Pancreas (tissue), 10 donors: ENCODE results near the gene ROR2. TPM values are rescaled to one million over a fixed set of nuclear protein-coding genes. Genes with fewer than 3 reads are reported as not detected.
"Not testable (repeated sequence)": the region's sequence is repeated elsewhere in the genome, so short reads cannot be mapped to it uniquely, and the experiment has no call there.

Experiments
- ATAC-seq, 4 donors: fragments of 200-7000 bp; cut with Tn5 transposase; one replicate each; pipeline versions ENCODE4 v1.8.0 to v1.9.1; 2020; ENCODE audit warnings: mild to moderate bottlenecking in 4 of 4, moderate library complexity in 4 of 4
- DNase-seq, 6 donors: peaks; one replicate each; pipeline ENCODE4 v3.0.0-alpha.2; 2020
- FAIRE-seq: peaks from 2 replicates; lab custom pipeline; 2012; peaks lifted over from hg19 to GRCh38; lab: Jason Lieb, UNC
- H3K27ac ChIP-seq, 4 donors: fragments of 200-600 bp; sonication (generic); 1 replicate in 3 of 4; 2 replicates in 1 of 4; pipeline versions ENCODE4 v1.5.0 to v1.8.0; 2020
- H3K27me3 ChIP-seq, 4 donors: fragments of 200-600 bp; one replicate each; pipeline ENCODE4 v1.8.0; 2021
- H3K36me3 ChIP-seq, 3 donors: fragments of 200-600 bp; sonication (generic) in 1 of 3; one replicate each; pipeline versions ENCODE4 v1.5.0 to v1.8.0; 2020 to 2021
- H3K4me1 ChIP-seq, 3 donors: fragments of 200-600 bp; one replicate each; pipeline ENCODE4 v1.8.0; 2021
- H3K4me3 ChIP-seq, 4 donors: fragments of 200-600 bp; sonication (generic) in 2 of 4; one replicate each; pipeline versions ENCODE4 v1.5.0 to v1.8.0; 2020 to 2021
- H3K9me3 ChIP-seq, 4 donors: fragments of 200-600 bp; one replicate each; pipeline ENCODE4 v1.8.0; 2021
- CTCF ChIP-seq, 4 donors: fragments of 200-600 bp; sonication (generic) in 3 of 4; IDR thresholded peaks; one replicate each; pipeline versions ENCODE4 v1.5.0 to v1.8.0; 2021; ENCODE audit warnings: antibody characterized with exemption in 4 of 4
- WGBS, 2 donors: extraction: QIAGEN DNeasy Blood & Tissue Kit; methylation state at CpG; one replicate each; pipeline ENCODE4 v1.1.7; 2013; 5-methylcytosine and 5-hydroxymethylcytosine counted together
- intact Hi-C, 3 donors: fragments of 100-400 bp; cut with DNase I; formaldehyde crosslinking; loops; one replicate each; pipeline versions ENCODE4 v1.11.1 to v1.14.2; 2022
- polyA plus RNA-seq, 2 donors: library from polyadenylated mRNA; stranded (reverse); fragments of 200-250 nt; gene quantifications; one replicate each; pipeline ENCODE4 v1.2.3, GENCODE V29; 2013
- total RNA-seq, 6 donors: library from RNA; stranded (reverse); fragmentation: NEBNext Ultra II Directional in 4 of 6; extraction: Animal tissue kit (Norgen Biotek cat#: 25700) in 4 of 6; gene quantifications; one replicate each; pipeline versions ENCODE4 v1.2.1 to v1.2.4, GENCODE V29; 2021 to 2023
- donor health status: healthy with polysubstance abuse.
- donor health status: DM: no; HTN: no; CAD: no; lungs with moderate emphysema.
- donor health status: DM: no; HTN: no; CAD: no.
- donor health status: control.
- donor health status: control.
- donor health status: Bipolar disorder and iron deficiency.
- donor health status: DM: yes; HTN: yes; CAD: no.
- donor health status: DM: no; HTN: no; CAD: no.
- donor health status: DM: no; HTN: no; CAD: no.
- donor health status: DM: yes; HTN: yes; CAD: no.

ROR2 gene
- total and polyA plus RNA-seq, 8 donors, result 0.67 to 6.3 (median 1.2) TPM

- H3K27me3 ChIP-seq, result no peaks in the 10 kb centered on the region
- FAIRE-seq, result no peak
- H3K9me3 ChIP-seq, result no peaks in the 10 kb centered on the region
- TF ChIP-seq CTCF (IDR thresholded peaks at IDR 0.05), result no peak
- no peak for DNase-seq
- no peak overlapping the region for H3K4me3 ChIP-seq
- no peaks in the 10 kb centered on the region for H3K4me1 ChIP-seq
- no peaks in the 10 kb centered on the region for H3K36me3 ChIP-seq
- WGBS, 2 donors, result 72 to 76% methylated on average over 20 of the region's 20 CpGs
- no peak overlapping the region for H3K27ac ChIP-seq
- intact Hi-C loops, result no loop called here
- no peak for ATAC-seq
These were observed 41.8 kb upstream of the ROR2 start for GRCh38 chr9:91991721-91992341.

- FAIRE-seq (no peak), ATAC-seq (no peak), DNase-seq (no peak)
- H3K27me3 ChIP-seq, result no peaks in the 10 kb centered on the region
- WGBS, 2 donors, result 78 to 93% methylated on average over 2 of the region's 2 CpGs
- no peaks in the 10 kb centered on the region for H3K9me3 ChIP-seq
- H3K36me3 ChIP-seq, result no peaks in the 10 kb centered on the region
- no peak for TF ChIP-seq CTCF (IDR thresholded peaks at IDR 0.05)
- H3K27ac ChIP-seq, result no peak overlapping the region
- intact Hi-C loops, result no loop called here
- no peaks in the 10 kb centered on the region for H3K4me1 ChIP-seq
- no peak overlapping the region for H3K4me3 ChIP-seq
These were observed 36.2 kb upstream of the ROR2 start for GRCh38 chr9:91986248-91986647.

GRCh38 chr9:91985692-91986091 is 35.7 kb upstream of the ROR2 start:
- 62 to 70% methylated on average over 2 of the region's 2 CpGs for WGBS, 2 donors
- FAIRE-seq (no peak), ATAC-seq (no peak), DNase-seq (no peak)
- Histone ChIP-seq H3K9me3 (no peaks in the 10 kb centered on the region), H3K27ac (no peak overlapping the region), H3K27me3 (no peaks in the 10 kb centered on the region), H3K36me3 (no peaks in the 10 kb centered on the region), H3K4me3 (no peak overlapping the region), H3K4me1 (no peaks in the 10 kb centered on the region)
- no peak for TF ChIP-seq CTCF (IDR thresholded peaks at IDR 0.05)
- intact Hi-C loops, result no loop called here

- Histone ChIP-seq H3K27me3 (no peaks in the 10 kb centered on the region), H3K36me3 (no peaks in the 10 kb centered on the region), H3K9me3 (no peaks in the 10 kb centered on the region), H3K4me1 (no peaks in the 10 kb centered on the region), H3K4me3 (no peak overlapping the region), H3K27ac (no peak overlapping the region)
- peak in 1 of 6 donors; percentile 22 for DNase-seq
- WGBS, 2 donors, result 43 to 47% methylated on average over 6 of the region's 6 CpGs
- ATAC-seq, result peak in 3 of 4 donors; percentile 16 to 49 (median 42)
- TF ChIP-seq CTCF (IDR thresholded peaks at IDR 0.05), result peak in 1 of 4 donors; percentile 19
- FAIRE-seq, result no peak
- intact Hi-C loops, result no loop called here
These were observed 28.8 kb upstream of the ROR2 start for GRCh38 chr9:91978740-91979414.

- ATAC-seq, H3K27me3 ChIP-seq, H3K4me1 ChIP-seq, H3K4me3 ChIP-seq, intact Hi-C loops, H3K27ac ChIP-seq, DNase-seq, FAIRE-seq, H3K9me3 ChIP-seq, H3K36me3 ChIP-seq: not testable (repeated sequence)
- WGBS, 2 donors, result 77 to 95% methylated on average over 2 of the region's 2 CpGs
These were observed 25.2 kb upstream of the ROR2 start for GRCh38 chr9:91975254-91975653.
